T-cell (primary cell): ENCODE data around the gene PREX1. TPM values are rescaled to one million over a fixed set of nuclear protein-coding genes. Genes with fewer than 3 reads are reported as not detected.
A peak's percentile ranks its signal among the peaks of the same experiment; 100 is the strongest.

Experiments used
- ATAC-seq, 4 experiments: fragments of 200-7000 bp in 3 of 4; fragments of 150-1000 bp in 1 of 4; cut with Tn5 transposase; replicated peaks in 1 of 4; 1 replicate in 3 of 4; 2 replicates in 1 of 4; pipeline ENCODE4 v1.10.0; 2021; ENCODE audit warnings: moderate library complexity in 3 of 4, mild to moderate bottlenecking in 2 of 4, moderate number of reproducible peaks in 1 of 4
- CTCF ChIA-PET, 2 donors: fragments of 300-600 bp; sonication (Branson Sonifier 250); formaldehyde crosslinking; loops; one replicate each; lab custom pipeline; 2022; ENCODE audit warnings: antibody characterized with exemption in 2 of 2; lab: Charles Lee
- POLR2A ChIA-PET, 2 donors: fragments of 300-600 bp; sonication (Branson Sonifier 250); formaldehyde crosslinking; loops; one replicate each; lab custom pipeline; 2022; ENCODE audit warnings: antibody characterized with exemption in 2 of 2; lab: Charles Lee
- DNase-seq, 35 experiments: peaks; one replicate each; pipeline versions ENCODE4 v3.0.0 to v3.0.0-alpha.2; 2013 to 2023
- H3K27ac ChIP-seq: one replicate; pipeline ENCODE4 v1.5.1; 2013; ENCODE audit warnings: low read length
- H3K27me3 ChIP-seq, 2 experiments: replicated peaks in 1 of 2; 1 replicate in 1 of 2; 2 replicates in 1 of 2; pipeline versions ENCODE4 v1.6.1 to v1.7.0; 2013; ENCODE audit warnings: low read length in 1 of 2, mixed read lengths in 1 of 2; ENCODE audit not compliant: control insufficient read depth in 2 of 2, insufficient read depth in 2 of 2; ENCODE audit errors: extremely low read depth in 1 of 2
- H3K36me3 ChIP-seq, 2 donors: 1 replicate in 1 of 2; 2 replicates in 1 of 2; pipeline versions ENCODE4 v1.6.1 to v1.7.0; 2013; ENCODE audit warnings: low read length in 1 of 2; ENCODE audit not compliant: control insufficient read depth in 2 of 2, insufficient read depth in 1 of 2; ENCODE audit errors: extremely low read depth in 1 of 2
- H3K4me1 ChIP-seq, 2 experiments: 1 replicate in 1 of 2; 2 replicates in 1 of 2; pipeline versions ENCODE4 v1.6.1 to v1.7.0; 2013; ENCODE audit warnings: low read length in 2 of 2, mixed read lengths in 1 of 2; ENCODE audit not compliant: insufficient read depth in 2 of 2, control insufficient read depth in 1 of 2; ENCODE audit errors: extremely low read depth in 1 of 2
- H3K4me3 ChIP-seq, 2 donors: 1 replicate in 1 of 2; 2 replicates in 1 of 2; pipeline versions ENCODE4 v1.5.1 to v1.7.0; 2013; ENCODE audit warnings: mild to moderate bottlenecking in 2 of 2, low read length in 1 of 2, moderate library complexity in 1 of 2; ENCODE audit not compliant: control insufficient read depth in 1 of 2; ENCODE audit errors: extremely low read depth in 1 of 2
- H3K9me3 ChIP-seq: 2 replicates; pipeline ENCODE4 v1.7.0; 2013
- H3K27ac Mint-ChIP-seq, 2 donors: one replicate each; pipeline ENCODE4 v1.8.0; 2020 to 2021; ENCODE audit warnings: mild to moderate bottlenecking in 2 of 2, mixed read lengths in 2 of 2
- H3K27me3 Mint-ChIP-seq, 2 donors: one replicate each; pipeline ENCODE4 v1.8.0; 2021 to 2022; ENCODE audit warnings: mixed read lengths in 2 of 2
- H3K36me3 Mint-ChIP-seq: one replicate; pipeline ENCODE4 v1.8.0; 2021; ENCODE audit warnings: mixed read lengths
- H3K4me1 Mint-ChIP-seq, 3 donors: one replicate each; pipeline ENCODE4 v1.8.0; 2020 to 2022; ENCODE audit warnings: mixed read lengths in 3 of 3, mild to moderate bottlenecking in 1 of 3
- H3K4me3 Mint-ChIP-seq, 3 donors: one replicate each; pipeline ENCODE4 v1.8.0; 2020 to 2022; ENCODE audit warnings: mild to moderate bottlenecking in 3 of 3, mixed read lengths in 3 of 3, moderate library complexity in 3 of 3
- H3K9me3 Mint-ChIP-seq, 3 donors: one replicate each; pipeline ENCODE4 v1.8.0; 2020 to 2022; ENCODE audit warnings: mixed read lengths in 3 of 3
- WGBS: methylation state at CpG from one replicate; pipeline ENCODE4 v1.1.5; 2013; ENCODE audit warnings: missing lambda C conversion rate; ENCODE audit not compliant: insufficient coverage; 5-methylcytosine and 5-hydroxymethylcytosine counted together
- total RNA-seq, 35 experiments: library from RNA in 6 of 35; stranded (reverse) in 6 of 35; fragments of 120-200 nt in 1 of 35; gene quantifications; one replicate each; pipeline versions ENCODE4 v1.2.1 to v1.2.4 and lab custom pipeline; 2013 to 2026

PREX1 gene
- total RNA-seq, 5 donors from 2014 or later (not counting 1 experiment from before 2014, with no cell fraction given), result 99.2 to 181 (median 137) TPM

- H3K27ac ChIP-seq, result no peak overlapping the region
- H3K4me1 ChIP-seq, result peaks cover 0 to 7% of the 10 kb centered on the region in 2 experiments
- no peak overlapping the region for H3K4me3 ChIP-seq
- H3K36me3 ChIP-seq, result peaks cover 2 to 89% of the 10 kb centered on the region in 2 donors
- ChIA-PET POLR2A (no interaction called here), CTCF (interaction anchor here (0.5 to 3.6 kb wide), 21 partner anchors 21 to 1294 kb away, joined by 3 to 79 read pairs (median 4); no protein-coding TSS in a partner anchor)
- no peaks in the 10 kb centered on the region for H3K9me3 ChIP-seq
- Mint-ChIP-seq H3K36me3 (peaks cover 55% of the 10 kb centered on the region), H3K4me1 (peaks cover 3 to 19% (median 6%) of the 10 kb centered on the region in 3 donors), H3K9me3 (peaks cover 0 to 5% (median 0%) of the 10 kb centered on the region in 3 donors), H3K27me3 (no peaks in the 10 kb centered on the region), H3K4me3 (no peak overlapping the region), H3K27ac (peak overlapping the region in 1 of 2 donors; percentile 15)
- H3K27me3 ChIP-seq, result no peaks in the 10 kb centered on the region
- DNase-seq, result peak; percentile 24 to 87 (median 55)
- 82% methylated on average over 19 of the region's 21 CpGs for WGBS
- ATAC-seq, result peak; percentile 76 to 82 (median 78)
These were observed 170.2 kb downstream of the PREX1 start for GRCh38 chr20:48657426-48658197.

GRCh38 chr20:48656661-48657211, 171.1 kb downstream of the PREX1 start:
- H3K27me3 Mint-ChIP-seq, result no peaks in the 10 kb centered on the region
- H3K36me3 Mint-ChIP-seq, result peaks cover 47% of the 10 kb centered on the region
- CTCF ChIA-PET, result interaction anchor here (0.7 to 3.6 kb wide), 7 partner anchors 225 to 253 kb away, joined by 3 to 79 read pairs (median 12); no protein-coding TSS in a partner anchor
- H3K4me1 ChIP-seq, result peaks cover 0 to 7% of the 10 kb centered on the region in 2 experiments
- no peak overlapping the region for H3K4me3 Mint-ChIP-seq
- WGBS, result 98% methylated on average over 14 of the region's 15 CpGs
- H3K27ac ChIP-seq, result no peak overlapping the region
- DNase-seq (no peak), ATAC-seq (no peak)
- POLR2A ChIA-PET, result interaction anchor here in 1 of 2 donors (0.5 kb wide), 1 partner anchor 113 kb away, joined by 4 read pairs; no protein-coding TSS in a partner anchor
- H3K36me3 ChIP-seq, result peaks cover 6 to 90% of the 10 kb centered on the region in 2 donors
- no peaks in the 10 kb centered on the region for H3K9me3 ChIP-seq
- peaks cover 3 to 19% (median 6%) of the 10 kb centered on the region in 3 donors for H3K4me1 Mint-ChIP-seq
- no peak overlapping the region for H3K4me3 ChIP-seq
- no peak overlapping the region for H3K27ac Mint-ChIP-seq
- H3K9me3 Mint-ChIP-seq, result peaks cover 0 to 5% (median 0%) of the 10 kb centered on the region in 3 donors
- H3K27me3 ChIP-seq, result no peaks in the 10 kb centered on the region

- no peak for ATAC-seq
- POLR2A ChIA-PET, result interaction anchor here in 1 of 2 donors (0.5 kb wide), 1 partner anchor 113 kb away, joined by 4 read pairs; no protein-coding TSS in a partner anchor
- Histone ChIP-seq H3K9me3 (no peaks in the 10 kb centered on the region), H3K27ac (no peak overlapping the region), H3K36me3 (peaks cover 9 to 93% of the 10 kb centered on the region in 2 donors), H3K27me3 (no peaks in the 10 kb centered on the region), H3K4me1 (peaks cover 0 to 7% of the 10 kb centered on the region in 2 experiments), H3K4me3 (no peak overlapping the region)
- Mint-ChIP-seq H3K9me3 (peaks cover 0 to 5% (median 0%) of the 10 kb centered on the region in 3 donors), H3K27me3 (no peaks in the 10 kb centered on the region), H3K36me3 (peaks cover 48% of the 10 kb centered on the region), H3K4me1 (peaks cover 3 to 19% (median 6%) of the 10 kb centered on the region in 3 donors), H3K27ac (no peak overlapping the region), H3K4me3 (no peak overlapping the region)
- CTCF ChIA-PET, result interaction anchor here (0.6 to 3.6 kb wide), 6 partner anchors 26 to 267 kb away, joined by 3 to 79 read pairs (median 4); no protein-coding TSS in a partner anchor
- 92% methylated on average over 7 of the region's 8 CpGs for WGBS
- DNase-seq, result no peak
These were observed 171.7 kb downstream of the PREX1 start for GRCh38 chr20:48656137-48656536.

- Mint-ChIP-seq H3K9me3 (no peaks in the 10 kb centered on the region), H3K4me3 (no peak overlapping the region), H3K27me3 (no peaks in the 10 kb centered on the region), H3K27ac (no peak overlapping the region), H3K4me1 (peaks cover 3 to 4% (median 4%) of the 10 kb centered on the region in 3 donors), H3K36me3 (peaks cover 55% of the 10 kb centered on the region)
- H3K9me3 ChIP-seq, result no peaks in the 10 kb centered on the region
- H3K4me1 ChIP-seq, result peaks cover 0 to 7% of the 10 kb centered on the region in 2 experiments
- ChIA-PET POLR2A (no interaction called here), CTCF (no interaction called here)
- no peak overlapping the region for H3K4me3 ChIP-seq
- H3K36me3 ChIP-seq, result peaks cover 9 to 100% of the 10 kb centered on the region in 2 donors
- no peak overlapping the region for H3K27ac ChIP-seq
- 97% methylated on average over 8 of the region's 10 CpGs for WGBS
- ATAC-seq (no peak), DNase-seq (no peak)
- no peaks in the 10 kb centered on the region for H3K27me3 ChIP-seq
These were observed 174.1 kb downstream of the PREX1 start for GRCh38 chr20:48653706-48654051.

GRCh38 chr20:48652961-48653705, 174.7 kb downstream of the PREX1 start:
- Mint-ChIP-seq H3K4me1 (peaks cover 0 to 4% (median 0%) of the 10 kb centered on the region in 3 donors), H3K4me3 (no peak overlapping the region), H3K9me3 (no peaks in the 10 kb centered on the region), H3K27ac (no peak overlapping the region), H3K36me3 (peaks cover 55% of the 10 kb centered on the region), H3K27me3 (no peaks in the 10 kb centered on the region)
- ChIA-PET POLR2A (no interaction called here), CTCF (interaction anchor here in 1 of 2 donors (0.6 kb wide), 1 partner anchor 305 kb away, joined by 3 read pairs; no protein-coding TSS in a partner anchor)
- Histone ChIP-seq H3K27ac (no peak overlapping the region), H3K9me3 (no peaks in the 10 kb centered on the region), H3K27me3 (no peaks in the 10 kb centered on the region), H3K36me3 (peaks cover 9 to 100% of the 10 kb centered on the region in 2 donors), H3K4me3 (no peak overlapping the region), H3K4me1 (peaks cover 0 to 4% of the 10 kb centered on the region in 2 experiments)
- no peak for ATAC-seq
- WGBS, result 96% methylated on average over 12 of the region's 16 CpGs
- no peak for DNase-seq

- DNase-seq (no peak), ATAC-seq (no peak)
- no peaks in the 10 kb centered on the region for H3K27me3 Mint-ChIP-seq
- no peak overlapping the region for H3K4me3 Mint-ChIP-seq
- H3K9me3 Mint-ChIP-seq, result no peaks in the 10 kb centered on the region
- Histone ChIP-seq H3K9me3 (no peaks in the 10 kb centered on the region), H3K4me3 (no peak overlapping the region), H3K27ac (no peak overlapping the region), H3K36me3 (peaks cover 9 to 98% of the 10 kb centered on the region in 2 donors), H3K4me1 (no peaks in the 10 kb centered on the region), H3K27me3 (no peaks in the 10 kb centered on the region)
- H3K4me1 Mint-ChIP-seq, result no peaks in the 10 kb centered on the region
- ChIA-PET POLR2A (interaction anchor here (0.6 to 0.7 kb wide), 2 partner anchors 9 to 297 kb away, joined by 3 read pairs; no protein-coding TSS in a partner anchor), CTCF (no interaction called here)
- WGBS, result 90% methylated on average over 2 of the region's 11 CpGs
- peaks cover 53% of the 10 kb centered on the region for H3K36me3 Mint-ChIP-seq
- H3K27ac Mint-ChIP-seq, result no peak overlapping the region
These were observed 175.8 kb downstream of the PREX1 start for GRCh38 chr20:48651960-48652359.
